Measurements from ENCODE around the gene FBXW11.

FBXW11 gene

DNA sequence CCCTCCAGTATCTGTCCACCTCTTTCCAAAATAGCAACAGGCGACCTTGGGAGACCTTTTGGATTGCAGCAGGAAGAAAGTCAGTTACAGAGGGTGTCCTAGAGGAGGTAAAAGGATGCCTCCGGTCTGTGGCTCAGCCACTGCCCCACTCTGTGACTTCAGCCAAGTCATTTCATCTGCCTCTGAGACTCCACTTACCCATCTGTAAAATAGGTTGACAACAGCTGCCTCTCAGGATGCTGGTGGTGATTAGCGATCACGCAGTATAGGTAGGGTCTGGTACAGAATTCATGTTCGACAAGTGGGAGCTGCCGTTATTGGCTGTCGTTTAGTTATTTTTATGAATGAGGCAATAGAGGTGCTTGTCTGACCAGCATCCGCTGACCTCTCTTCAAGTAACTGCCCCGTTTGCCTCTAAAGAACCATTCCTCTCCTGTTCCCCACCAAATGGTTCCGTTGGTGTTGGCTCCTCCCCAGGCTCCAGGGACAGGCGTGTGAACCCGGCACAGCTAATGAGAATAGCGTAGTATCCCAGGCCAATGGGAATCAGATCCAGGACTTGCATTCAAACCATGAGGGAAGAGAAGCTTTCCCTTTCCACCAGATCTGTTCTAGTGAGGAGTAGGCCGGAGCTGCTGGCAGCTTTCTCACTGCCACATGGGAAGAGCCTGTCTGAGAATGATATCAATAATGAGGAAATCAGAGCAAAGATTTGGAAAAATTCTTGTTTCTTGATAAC, 156.7 kb downstream of the FBXW11 start:
- no peak overlapping the region for H3K27ac ChIP-seq
- no peak for DNase-seq (ENCODE audit: low read depth, low spot score)

DNA sequence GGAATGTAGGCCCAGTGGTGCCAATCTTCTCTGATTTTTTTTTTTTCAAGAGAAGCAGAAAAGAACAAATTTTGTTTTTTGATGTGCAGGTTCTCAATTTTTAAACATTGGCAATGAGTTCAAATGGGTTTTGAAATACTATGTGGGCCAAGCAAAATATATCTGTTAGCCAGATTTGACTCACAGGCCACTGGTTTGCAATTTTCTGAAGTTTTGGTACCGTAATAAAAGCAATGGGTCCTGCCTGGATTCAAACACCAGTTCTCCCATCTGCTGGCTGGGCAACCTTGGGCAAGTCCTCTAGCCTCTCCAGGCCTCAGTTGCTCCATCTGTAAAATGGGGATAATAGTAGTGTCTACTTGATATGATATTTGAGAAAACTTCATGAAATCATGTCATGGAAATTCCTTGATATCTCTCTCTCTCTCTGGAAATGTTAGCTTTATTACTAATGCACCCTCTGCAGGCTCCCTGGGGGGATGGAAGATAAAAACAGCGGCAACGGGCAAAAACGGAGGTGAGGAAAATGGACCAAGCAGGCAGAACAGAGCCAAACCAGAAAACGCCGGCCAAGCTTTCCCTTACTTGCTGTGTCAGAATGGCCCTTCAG, 157.4 kb downstream of the FBXW11 start:
- no peak overlapping the region for H3K27ac ChIP-seq
- DNase-seq (ENCODE audit: low read depth, low spot score), result no peak

DNA sequence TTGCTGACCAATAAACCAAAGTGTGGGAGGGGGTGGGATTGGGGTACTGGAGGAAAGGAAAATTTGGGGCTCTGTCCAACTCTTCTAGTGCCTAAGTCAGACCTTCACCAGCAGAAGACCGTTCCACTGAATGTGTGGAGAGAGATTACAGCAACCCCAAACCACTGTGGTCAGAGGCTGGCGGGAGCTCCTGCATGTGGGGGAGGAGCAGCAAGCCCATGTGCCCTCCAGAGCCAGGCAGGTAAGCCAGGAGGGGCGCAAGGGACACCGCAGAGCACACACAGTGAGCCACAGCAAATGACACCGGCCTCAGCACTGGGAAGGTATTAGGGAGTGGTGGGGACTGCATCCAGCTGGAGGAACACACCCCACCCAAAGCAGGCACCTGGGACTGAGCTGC, 158.0 kb downstream of the FBXW11 start:
- DNase-seq (ENCODE audit: low read depth, low spot score), result no peak
- no peak overlapping the region for H3K27ac ChIP-seq

DNA sequence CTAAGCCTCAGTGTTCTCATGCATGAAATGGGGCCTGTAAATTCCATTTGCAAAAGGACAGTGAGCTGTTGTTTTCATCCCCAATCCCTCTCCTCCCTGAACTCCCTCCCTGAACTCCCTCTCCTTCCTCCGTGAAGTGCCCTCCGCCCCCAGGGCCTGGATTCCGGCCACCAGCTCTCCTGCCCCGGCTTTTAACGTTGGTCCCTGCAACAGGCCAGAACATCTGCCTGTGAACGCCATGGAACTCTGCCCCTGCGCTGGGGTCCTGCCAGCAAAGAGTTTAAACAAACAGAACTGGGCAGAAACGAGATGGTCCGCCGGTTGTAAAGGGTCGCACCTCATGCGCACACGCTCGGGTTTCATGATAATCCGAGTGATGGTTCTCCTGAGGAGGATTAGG, 158.4 kb downstream of the FBXW11 start:
- DNase-seq (ENCODE audit: low read depth, low spot score), result no peak

DNA sequence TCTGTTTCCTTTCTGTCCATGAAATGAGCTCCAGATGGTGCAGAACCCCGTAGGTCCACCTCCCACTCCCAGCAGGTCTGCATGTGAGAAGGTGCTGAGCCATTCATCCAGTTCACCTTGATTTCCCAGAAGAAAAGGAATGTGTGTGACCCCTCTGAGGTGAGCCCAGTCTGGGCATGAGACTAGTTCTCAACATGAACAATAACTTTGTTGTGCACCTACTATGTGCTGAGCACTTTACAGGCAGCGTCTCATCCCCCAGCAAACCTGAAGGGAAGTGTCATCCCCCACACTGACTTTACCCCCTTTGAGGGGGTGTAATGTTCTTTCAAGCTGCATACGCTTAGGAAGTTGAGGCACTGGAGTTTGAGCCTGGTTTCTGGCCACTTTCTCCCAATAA, 159.4 kb downstream of the FBXW11 start:
- no peak for DNase-seq (ENCODE audit: low read depth, low spot score)
- no peak overlapping the region for H3K27ac ChIP-seq

More for the DNA sequence above, 158.4 kb downstream of the FBXW11 start:
- H3K27ac ChIP-seq, result no peak overlapping the region

DNA sequence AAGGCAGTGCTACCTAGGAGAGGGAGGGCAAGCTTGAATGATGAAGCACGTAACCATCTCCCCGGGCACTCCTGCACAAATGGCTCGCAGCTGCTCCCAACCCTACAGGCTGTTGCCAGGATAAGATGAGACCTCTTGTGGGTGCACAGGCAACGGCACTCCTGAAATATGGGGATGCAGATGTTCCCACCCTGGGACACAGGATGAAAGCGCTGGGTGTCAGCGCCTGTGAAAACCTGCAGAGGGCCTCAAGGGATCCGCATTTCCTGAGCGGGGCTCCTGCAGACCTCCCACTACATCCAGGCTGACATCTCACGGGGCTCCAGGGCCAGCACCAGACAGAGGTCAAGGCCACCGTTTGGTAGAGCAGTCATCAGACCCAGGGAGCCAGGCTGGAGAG, 160.1 kb downstream of the FBXW11 start:
- no peak for DNase-seq (ENCODE audit: low read depth, low spot score)
- no peak overlapping the region for H3K27ac ChIP-seq

DNA sequence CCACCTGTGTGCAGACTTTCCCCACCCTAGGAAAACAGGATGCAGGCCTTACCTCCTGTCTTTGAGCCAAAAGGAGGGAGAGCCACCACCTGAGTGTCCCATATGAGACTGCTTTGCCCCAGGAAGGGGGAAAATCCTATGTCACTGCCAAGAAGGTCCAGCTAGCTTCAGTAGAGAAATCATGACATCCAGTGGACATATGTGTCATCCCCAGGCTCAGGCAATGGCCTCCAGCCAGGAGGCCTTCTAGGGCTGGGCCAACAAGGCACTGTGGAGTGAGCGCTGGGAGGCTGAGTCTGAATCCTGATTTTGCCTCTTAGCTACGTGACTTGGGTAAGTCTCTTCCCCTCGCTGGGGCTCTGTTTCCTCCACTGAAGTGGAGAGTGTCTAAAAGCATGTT, 160.6 kb downstream of the FBXW11 start:
- H3K27ac ChIP-seq, result no peak overlapping the region
- DNase-seq (ENCODE audit: low read depth, low spot score), result no peak

DNA sequence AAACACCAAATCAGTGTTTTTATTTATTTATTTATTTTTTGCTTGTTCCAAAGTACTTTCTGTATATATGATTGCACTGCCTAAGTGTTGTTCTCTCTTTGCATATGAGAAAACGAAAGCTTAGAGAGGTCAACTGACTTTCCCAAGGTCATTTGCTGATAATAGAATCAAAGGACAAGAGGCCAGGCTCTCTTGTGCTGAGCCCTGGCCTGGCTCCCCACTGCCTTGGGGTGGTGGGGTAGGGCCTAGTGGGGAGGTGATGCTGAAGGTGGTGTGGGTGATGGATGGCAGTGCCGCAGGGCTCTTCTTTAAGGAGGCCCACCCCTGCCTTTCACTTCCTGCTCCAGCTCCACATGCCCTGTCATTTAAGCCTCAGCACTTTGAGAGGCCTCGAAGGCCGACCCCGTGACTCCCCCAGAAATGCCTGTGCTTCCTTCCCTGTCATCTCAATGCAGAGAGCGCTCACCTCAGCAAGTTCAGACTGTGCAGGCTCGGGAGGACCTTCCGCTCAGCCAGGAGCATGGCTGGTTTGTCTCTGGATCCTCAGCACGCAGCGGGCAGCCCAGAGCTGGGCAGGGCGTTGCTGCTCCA, 161.3 kb downstream of the FBXW11 start:
- no peak overlapping the region for H3K27ac ChIP-seq
- DNase-seq (ENCODE audit: low read depth, low spot score), result no peak

DNA sequence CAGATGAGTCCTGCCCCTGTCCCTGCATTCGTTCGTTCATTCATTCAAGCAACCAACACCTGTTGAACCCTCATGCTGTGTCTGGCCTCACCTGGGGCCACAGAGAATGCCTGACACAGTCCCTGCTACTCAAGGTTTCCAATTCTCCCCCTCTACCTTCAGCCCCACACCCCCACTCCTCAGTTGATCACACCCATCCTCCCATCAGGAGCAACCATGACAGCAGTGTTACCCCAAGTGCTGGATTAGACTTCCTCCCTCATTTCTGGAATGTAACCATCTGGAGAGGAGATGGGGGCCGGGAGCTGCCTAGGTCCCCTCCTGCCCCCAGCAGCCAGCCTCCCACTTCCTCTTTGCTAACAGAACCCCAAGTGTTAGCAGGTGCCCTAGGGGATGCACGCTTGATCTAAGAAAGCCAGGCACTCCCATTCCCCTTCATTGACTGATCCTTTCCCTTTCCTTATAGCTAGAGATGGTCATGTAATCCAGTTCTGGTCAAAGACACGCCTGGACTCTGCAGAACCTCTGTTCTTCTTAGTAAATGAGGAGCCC, 163.6 kb downstream of the FBXW11 start:
- DNase-seq (ENCODE audit: low read depth, low spot score), result no peak
- H3K27ac ChIP-seq, result no peak overlapping the region

DNA sequence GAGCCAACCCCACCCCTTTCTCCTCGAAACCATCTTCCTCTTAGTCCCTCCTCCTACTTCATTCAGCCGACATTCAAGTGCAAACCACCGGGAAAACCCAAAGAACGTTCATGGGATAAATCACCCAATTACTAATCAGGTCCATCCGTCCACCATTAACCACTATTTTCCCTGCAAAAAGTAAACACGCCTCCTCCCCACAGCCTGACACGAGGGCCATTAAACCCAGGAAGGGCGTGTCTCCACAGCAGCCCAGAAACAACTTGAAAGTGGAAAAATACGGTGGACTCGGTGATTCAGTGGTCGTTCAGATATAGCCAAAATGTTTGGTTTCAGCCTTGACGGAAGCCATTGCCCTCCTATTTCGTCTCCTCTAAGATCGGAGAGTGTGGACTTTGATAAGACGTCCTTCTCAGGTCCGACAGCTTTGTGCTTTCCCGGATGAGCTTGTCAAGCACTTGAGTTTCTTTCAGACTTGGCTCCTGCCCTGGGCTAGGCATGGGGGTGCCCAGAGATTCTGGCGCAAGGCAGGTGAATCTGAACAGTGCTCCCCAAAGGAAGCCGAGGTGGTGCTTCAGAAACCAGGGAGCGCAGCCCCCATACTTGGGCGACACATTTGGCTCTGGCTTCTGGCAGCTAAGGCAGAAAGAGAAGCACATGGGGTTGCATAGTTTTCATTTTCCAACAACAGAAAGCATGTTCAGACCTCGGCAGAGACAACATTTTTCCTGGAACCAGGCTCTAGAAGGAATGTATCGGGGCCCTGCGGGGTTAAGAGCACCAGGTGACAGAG, 164.3 kb downstream of the FBXW11 start:
- no peak for DNase-seq (ENCODE audit: low read depth, low spot score)
- H3K27ac ChIP-seq, result no peak overlapping the region

DNA sequence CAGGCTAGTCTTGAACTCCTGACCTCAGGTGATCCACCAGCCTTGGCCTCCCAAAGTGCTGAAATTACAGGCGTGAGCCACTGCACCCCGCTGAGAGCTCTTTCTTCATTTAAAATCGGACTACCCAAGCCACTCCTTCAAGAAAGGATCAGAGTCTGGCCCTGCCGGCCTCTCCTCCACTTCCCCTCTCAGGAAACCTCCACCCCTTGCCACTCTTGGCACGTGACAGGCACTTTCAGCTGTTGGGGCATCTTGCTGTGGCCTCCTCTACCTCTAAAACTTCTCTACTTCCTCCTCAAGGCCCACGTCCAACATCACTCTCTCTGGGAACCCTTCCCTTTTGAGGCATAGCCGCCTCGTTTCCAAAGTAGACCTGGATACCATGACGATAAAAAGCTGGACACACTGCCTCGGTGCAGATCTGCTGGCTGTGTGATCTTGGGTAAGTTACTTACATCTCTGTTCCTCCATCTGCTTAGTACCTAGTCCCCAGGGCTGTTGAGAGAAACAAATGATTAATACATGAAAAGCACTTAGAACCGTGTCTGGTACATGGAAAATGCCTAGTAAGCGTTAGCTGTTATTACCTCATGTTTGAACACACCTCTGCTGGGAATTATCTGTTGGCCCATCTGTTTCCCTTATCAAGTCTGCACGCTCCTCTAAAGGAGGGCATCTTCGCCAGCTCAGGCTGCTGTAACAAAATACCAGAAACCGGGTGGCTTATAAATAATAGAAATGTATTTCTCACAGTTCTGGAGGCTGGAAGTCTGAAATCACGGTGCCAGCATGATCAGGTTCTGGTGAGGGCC, 165.5 kb downstream of the FBXW11 start:
- H3K27ac ChIP-seq, result no peak overlapping the region
- DNase-seq (ENCODE audit: low read depth, low spot score), result no peak

DNA sequence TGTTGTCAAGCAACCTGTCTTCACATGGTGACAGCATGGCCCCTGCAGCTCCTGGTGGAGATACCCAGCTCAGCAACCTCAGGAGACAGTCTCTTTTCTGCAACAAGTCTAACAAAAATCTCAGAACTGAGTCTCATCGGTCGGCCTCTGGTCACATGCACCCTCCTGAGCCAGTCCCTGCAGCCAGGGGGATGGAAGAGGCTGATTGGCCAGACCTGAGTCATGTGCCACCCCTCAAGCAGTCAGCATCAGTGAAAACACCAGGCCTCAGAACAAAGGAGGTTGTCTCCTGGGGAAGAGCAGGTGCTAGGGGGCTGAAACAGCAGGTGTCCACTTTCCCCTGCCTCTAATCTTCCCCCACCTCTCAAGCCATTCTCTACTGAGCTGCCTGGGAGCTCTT, 166.4 kb downstream of the FBXW11 start:
- no peak overlapping the region for H3K27ac ChIP-seq
- DNase-seq (ENCODE audit: low read depth, low spot score), result no peak

DNA sequence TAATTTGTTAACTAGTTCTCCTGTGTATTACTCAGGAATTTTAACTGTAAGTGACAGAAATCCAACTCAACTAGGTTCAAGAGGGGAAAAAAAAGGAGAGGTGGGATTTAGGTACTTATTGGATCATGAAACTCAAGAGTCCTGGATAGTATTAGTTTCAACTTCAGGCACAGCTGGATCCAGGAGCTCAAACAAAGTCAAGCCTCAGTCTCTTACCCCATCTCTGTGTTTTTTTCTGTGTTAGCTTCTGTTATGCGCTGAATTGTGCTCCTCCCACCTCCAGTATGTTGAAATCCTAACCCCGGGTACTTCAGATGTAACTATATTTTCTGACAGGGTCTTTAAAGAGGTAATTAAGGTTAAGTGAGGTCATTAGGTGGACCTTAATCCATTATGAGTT, 167.3 kb downstream of the FBXW11 start:
- no peak for DNase-seq (ENCODE audit: low read depth, low spot score)
- H3K27ac ChIP-seq, result no peak overlapping the region

DNA sequence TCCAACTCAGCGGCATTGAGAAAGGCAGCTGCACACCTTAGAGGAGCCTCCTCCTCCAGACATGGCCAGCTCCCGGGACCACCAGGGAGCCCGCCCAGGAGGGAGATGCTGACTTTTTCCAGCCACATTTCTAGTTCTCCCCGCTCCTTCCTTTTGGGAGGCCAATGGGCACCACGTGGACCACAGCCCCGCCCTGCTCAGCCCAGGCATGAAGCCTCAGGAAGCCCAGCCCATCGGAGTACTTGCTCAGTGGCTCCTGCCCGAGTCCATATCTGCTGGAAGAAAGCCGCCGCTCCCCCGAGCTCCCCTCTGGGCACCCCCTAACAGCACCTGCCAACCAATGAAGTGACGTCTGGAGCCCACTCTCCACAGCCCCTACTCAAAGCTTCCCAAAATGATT, 168.4 kb downstream of the FBXW11 start:
- no peak overlapping the region for H3K27ac ChIP-seq
- no peak for DNase-seq (ENCODE audit: low read depth, low spot score)

DNA sequence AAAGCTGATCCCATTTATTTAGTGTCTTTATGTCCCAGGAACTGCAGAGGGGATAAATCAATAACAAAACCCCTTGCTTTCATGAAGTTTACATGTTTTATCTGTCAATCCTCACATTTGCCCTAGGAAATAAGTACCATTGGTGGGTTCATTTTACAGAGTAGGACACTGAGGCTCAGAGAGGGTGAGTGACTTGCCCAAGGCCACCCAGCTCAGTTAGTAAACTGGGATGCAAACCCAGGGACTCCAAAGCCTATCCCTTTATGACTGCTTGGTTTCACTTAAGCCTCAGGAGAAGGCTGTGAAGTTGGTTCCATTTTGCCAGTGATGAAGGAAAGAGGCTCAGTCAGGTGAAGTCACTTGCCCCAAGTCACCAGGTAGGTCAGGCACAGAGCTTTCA, 168.9 kb downstream of the FBXW11 start:
- DNase-seq (ENCODE audit: low read depth, low spot score), result no peak
- no peak overlapping the region for H3K27ac ChIP-seq

DNA sequence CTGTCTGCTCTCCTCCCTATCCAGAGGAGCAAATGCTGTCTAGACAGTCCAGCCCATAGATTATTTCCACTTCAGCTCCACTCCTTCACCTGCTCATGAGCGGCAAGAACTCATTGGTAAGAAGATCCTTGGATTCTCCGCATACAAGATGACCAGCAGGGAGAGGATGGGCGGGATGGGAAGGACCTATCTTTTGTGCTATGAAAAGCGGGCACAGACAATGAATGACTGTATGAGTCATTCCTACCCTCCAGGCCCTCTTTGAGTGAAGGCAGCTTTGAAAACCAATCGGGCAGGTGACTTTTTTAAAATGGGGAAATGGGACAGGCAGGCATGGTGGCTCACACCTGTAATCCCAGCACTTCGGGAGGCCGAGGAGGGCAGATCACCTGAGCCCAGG, 171.4 kb downstream of the FBXW11 start:
- DNase-seq (ENCODE audit: low read depth, low spot score), result no peak
- H3K27ac ChIP-seq, result no peak overlapping the region

DNA sequence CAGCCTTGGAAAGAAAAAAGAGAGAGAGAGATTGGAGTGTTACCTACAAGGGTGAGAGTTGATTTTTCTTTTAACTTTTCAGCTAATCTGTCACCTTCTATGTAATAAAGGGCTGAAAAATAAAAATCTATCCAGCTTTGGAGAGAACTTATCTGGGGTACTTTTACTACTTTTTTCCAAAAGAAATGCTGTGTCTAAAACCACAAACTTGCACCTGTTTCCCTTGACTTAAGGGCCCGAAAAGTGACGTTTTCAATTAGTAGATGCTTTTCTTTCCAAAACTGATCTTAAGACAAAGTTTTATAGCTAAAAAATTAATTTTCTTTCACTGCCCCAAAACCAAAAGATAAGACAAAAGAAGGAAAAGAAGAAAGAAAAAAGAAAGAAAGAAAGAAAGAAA, 172.0 kb downstream of the FBXW11 start:
- no peak overlapping the region for H3K27ac ChIP-seq
- no peak for DNase-seq (ENCODE audit: low read depth, low spot score)

DNA sequence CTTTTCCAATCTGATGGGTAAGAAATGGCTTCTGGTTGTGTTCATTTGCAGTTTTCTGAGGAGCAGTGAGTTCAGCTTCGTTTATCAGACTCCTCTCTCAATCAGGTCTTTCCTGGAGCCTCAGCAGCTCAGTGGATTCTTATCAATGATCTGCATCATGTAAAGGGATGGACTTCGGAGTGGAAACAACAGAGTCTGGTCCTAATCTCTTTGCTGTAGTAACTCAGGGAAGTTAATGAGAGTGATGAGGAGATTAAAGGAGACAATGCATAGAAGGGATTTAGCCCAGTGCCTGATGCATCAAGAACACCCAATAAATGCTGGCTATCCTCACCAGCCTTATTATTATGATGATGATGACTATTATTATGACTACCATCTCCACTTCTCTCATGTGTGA, 173.7 kb downstream of the FBXW11 start:
- no peak for DNase-seq (ENCODE audit: low read depth, low spot score)
- no peak overlapping the region for H3K27ac ChIP-seq

DNA sequence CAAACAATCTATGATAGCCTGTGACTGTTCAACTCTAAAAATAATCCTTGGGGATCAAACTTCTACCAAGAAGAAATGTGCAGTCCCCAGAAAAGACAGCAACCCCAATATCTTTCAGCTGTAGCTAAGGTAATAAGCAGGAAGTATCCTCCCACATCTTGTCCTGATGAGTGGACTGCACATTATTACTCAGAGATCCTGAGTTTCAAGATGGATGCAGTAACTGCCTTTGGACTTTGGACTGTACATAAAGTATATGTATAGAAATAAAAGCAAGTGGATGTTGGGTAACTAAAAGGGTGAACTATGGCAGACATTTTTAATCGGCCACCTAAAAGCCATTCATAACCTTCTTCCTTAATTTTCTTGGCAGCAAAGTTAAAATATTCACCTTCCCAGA, 175.8 kb downstream of the FBXW11 start:
- DNase-seq (ENCODE audit: low read depth, low spot score), result no peak
- no peak overlapping the region for H3K27ac ChIP-seq

DNA sequence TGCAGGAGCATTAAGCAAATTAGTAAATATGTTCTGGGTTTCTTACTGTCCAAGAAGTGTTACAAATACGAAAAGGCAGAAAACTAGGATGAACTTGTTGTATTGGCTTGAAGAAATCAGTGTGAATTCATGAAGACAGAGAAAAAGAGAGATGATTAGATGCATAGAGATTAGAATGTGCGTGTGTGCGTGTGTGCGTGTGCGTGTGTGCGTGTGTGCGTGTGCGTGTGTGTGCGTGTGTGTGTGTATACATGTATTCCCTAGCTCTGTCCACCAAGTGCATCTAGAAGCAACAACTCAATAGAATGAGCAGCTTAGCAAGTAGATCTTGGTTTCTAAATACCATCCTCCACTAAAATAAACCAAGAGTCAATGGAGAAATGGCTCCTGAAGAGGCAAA, 179.3 kb downstream of the FBXW11 start:
- H3K27ac ChIP-seq, result no peak overlapping the region
- DNase-seq (ENCODE audit: low read depth, low spot score), result no peak

Measured in epithelial cell of prostate (primary cell).